Measurements from ENCODE around the gene RASL10A.

The RASL10A gene

GRCh38 chr22:29316141-29316828 lies 788 bp upstream of the RASL10A start:
- no peak for DNase-seq

DNA sequence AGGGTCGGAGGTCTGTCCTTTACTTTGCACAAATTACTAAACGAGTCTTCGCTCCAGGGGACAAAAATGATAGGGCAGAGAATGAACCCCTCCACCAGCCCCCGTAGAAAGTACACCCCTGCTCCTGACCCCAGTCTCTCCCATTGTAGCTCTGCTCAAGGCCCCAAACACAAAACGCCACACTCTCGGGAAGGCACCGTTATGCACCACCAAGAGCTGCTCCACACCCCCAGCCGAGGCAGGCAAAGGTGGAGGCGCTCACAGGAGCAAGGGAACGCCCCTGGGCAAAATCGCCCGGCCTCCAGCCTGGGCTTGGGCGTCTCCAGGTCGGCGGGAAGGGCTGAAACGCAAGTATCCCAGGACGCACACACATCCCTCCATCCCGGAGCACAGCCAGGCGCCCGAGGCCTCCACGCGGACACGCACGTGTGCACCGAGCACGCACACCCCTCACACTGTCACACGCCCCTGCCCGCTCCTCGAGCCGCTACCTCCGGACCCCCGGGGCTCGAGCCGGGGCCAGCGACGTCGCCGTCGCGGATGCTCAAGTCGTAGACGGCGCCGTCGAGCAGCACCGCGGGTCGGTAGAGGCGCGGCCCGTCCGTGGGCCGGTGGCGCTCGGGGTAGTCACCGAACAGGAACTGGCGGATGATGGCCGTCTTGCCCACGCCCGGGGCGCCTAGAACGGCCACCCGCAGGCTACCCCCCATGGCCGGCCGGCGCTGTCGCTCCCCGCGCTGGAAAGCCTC lies 786 bp downstream of the RASL10A start:
- DNase-seq: no peak

DNA sequence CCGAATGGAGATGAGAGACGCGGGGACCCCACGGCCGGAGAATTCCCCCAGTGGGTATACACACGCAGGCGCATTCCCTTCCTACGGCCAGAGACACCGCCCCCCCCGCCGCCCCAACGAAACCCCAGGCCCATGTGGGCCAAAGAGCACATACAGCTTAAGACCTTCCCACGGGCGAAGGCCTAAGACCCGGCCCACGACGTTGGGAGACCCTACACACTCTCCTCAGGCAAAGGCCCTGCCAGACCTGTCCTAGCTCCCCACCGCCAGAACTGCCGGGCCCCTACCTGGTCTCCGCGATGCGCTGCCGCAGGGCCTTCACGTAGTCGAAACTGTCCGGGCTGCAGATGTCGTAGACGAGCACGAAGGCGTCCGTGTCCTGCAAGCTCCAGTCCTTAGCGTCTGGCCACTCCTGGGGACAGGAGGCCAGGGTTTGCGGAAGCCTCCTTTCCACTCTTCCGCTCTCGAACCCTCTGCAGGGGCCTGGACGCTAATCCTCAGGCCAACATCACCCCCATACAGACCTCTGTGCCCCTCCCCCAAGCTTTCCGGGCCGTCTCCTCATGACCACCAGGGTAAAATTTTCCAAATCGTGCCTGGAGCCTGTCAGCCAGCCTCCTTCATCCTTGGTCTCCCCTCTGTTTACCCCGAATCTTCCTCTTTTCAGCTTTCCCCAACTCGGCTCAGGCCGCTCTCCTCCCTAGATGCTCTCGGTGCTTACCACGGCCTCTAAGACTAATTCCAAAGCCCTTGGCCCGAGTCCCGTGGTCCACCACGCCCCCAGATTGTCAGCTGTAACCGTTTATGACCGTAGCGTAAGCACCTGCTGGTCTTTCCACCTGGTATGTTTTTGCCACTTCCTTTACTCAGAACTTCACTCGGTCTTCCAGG lies 1.7 kb downstream of the RASL10A start:
- no peak for DNase-seq

DNA sequence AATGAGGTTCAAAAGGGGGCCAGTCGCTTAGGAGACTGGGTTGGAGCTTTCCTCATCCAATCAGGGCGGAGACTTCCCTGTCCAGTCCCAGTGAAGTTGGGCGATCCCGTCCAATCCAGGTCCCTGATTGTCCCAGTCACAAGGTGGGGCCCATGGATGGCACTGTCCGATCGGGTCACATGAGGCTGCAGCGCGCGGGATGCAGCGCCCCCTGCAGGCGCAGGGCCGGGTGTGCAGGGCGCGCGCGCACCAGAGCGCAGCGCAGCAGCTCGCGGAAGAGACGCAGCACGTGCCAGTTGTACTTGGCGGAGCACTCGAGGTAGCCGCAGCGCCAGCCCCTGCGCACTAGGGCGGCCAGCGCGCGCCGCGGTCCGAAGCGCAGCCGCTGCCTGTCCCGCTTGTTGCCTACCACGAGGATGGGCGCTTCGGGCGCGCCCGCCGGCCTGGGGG lies 2.3 kb downstream of the RASL10A start:
- DNase-seq: peak; percentile 19

DNA sequence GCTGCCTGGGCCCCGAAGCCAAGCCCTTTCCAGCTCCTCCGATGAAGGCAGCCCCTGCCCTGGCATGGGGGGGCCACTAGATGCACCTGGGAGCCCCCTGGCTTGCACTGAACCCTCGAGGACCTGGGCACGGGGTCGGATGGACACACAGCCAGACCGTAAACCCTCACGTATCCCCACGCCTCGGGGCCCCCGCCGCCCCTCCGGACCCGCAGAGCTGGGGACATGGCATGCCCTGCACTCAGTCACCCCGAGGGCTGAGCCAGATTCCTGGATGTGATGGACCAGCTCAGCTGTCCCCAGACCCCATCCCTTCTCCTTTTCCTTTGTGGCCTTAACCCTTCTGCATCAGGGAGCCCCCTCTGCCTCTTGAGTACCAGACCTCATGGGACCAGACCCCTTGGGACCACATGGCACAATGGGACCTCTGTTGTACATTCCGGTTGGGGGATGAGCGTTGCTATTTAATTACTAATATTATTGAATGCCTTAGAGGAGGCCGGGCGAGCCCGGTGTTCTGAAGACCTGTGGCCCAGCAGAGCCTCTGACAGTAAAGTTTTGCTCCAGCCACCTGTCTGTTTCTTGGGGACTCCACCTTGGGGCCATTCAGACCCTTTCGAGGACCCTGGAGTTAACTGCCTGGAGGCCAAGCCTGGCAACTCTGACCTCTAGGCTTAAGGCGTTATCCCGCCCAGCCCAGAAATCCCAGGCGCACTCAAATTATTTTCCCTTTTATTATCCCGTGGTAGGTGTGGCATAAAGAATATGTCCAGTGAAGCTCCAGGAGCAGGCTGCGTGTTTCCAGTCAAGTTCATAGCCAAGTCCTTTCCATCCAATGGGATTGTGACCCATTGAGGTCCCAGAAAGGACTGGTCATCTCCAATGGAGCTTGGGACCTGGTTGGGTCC lies 3.0 kb downstream of the RASL10A start:
- no peak for DNase-seq

DNA sequence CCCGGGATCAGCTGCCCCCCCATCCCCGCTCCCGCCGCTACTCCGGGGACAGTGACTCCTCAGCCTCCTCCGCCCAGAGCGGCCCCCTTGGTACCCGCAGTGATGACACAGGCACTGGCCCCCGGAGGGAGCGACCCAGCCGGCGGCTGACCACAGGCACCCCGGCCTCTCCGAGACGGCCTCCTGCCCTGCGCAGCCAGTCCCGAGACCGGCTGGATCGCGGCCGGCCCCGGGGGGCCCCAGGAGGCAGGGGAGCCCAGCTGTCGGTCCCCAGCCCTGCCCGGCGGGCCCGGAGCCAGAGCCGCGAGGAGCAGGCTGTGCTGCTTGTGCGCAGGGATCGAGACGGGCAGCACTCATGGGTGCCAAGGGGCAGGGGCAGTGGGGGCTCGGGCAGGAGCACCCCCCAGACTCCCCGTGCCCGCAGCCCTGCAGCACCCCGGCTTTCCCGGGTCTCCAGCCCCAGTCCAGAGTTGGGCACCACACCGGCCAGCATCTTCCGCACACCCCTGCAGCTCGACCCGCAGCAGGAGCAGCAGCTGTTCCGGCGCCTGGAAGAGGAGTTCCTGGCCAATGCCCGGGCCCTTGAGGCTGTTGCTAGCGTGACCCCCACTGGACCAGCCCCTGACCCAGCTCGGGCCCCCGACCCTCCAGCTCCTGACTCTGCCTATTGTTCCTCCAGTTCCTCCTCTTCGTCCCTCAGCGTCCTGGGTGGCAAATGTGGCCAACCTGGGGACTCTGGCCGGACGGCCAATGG lies 3.9 kb downstream of the RASL10A start:
- DNase-seq: no peak

- peak; percentile 67 for DNase-seq
These were observed 4.6 kb downstream of the RASL10A start for GRCh38 chr22:29310863-29311339.

DNA sequence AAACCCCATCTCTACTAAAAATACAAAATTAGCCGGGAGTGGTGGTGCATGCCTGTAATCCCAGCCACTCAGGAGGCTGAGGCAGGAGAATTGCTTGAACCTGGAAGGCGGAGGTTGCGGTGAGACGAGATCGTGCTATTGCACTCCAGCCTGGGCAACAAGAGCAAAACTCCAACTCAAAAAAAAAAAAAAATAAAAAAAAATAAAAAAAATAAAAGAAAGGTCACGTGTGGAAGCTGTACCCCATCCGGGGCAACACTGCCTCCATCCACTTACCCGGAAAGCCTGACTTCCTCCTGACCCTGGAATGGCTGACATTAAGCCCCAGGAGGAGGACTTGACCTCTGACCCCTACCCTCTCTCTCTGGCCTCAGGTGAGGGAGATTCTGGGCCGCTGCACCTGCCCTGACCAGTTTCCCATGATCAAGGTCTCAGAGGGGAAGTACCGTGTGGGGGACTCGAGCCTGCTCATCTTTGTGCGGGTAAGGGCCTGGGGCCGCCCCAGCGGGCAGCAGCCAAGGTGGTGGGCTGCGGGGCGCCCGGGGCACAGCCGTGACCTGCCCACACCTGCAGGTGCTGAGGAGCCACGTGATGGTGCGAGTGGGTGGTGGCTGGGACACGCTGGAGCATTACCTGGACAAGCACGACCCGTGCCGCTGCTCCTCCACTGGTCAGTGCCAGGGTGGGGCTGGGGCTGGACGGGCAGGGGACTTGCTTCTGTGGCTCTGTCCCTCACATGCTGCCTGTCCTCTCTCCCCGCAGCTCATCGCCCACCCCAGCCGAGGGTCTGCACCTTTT lies 5.2 kb downstream of the RASL10A start:
- no peak for DNase-seq

DNA sequence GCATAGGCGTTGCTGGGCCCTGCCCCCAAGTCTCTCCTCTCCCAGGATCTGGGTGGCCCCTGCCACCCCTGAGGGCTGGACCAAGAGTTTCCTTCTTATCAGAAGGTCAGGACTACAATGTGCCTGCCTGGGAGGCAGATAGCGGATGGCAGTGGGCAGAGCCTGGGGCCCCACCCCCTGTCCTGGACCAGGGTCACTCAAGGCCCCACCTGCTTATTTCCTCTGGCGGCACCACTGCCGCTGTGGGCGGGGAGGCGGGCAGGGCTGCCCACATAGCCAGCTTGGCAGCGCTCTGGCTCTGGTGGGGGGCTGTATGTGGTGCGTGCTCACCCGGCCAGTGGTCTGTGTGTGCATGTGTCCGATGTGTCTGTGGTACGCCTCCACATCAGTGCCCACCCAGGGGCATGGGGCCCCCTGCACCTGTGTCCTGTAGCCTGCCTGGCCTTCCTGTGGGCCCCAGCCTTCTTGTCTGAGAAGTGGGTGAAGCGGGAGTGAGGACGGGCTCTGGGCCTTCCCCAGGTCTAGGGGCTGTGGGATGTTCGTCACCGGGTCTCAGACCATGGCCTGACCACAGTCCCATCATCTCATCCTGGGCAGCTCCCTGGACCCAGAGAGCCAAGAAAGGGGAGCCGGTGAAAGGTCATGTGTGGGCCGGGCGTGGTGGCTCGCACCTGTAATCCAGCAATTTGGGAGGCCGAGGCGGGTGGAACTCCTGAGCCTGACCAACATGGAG lies 6.0 kb downstream of the RASL10A start:
- DNase-seq: no peak

DNA sequence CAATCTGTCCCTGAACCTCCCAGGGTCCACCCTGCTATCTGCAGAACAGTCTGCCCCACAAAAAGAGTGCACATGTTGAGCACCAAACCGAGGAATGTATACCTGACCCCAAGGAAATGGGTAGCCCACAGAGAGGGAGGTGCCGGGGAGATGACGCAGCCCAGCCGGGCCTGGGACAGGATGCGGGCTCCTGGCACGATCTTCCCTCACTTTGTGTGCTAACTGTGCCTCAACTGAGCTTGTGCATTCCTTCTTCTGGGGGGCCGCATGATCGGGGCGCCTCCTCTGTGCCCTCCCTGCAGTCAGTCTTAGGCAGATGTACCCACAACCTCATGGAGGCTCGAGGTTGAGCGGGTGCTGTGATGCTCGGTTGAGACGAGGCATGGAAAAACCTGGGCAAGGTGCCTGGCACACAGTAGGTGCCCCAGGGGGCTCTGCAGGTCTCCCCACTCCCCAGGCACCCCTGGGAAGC lies 6.7 kb downstream of the RASL10A start:
- DNase-seq: peak; percentile 37

GRCh38 chr22:29308148-29308790 lies 7.2 kb downstream of the RASL10A start:
- no peak for DNase-seq

DNA sequence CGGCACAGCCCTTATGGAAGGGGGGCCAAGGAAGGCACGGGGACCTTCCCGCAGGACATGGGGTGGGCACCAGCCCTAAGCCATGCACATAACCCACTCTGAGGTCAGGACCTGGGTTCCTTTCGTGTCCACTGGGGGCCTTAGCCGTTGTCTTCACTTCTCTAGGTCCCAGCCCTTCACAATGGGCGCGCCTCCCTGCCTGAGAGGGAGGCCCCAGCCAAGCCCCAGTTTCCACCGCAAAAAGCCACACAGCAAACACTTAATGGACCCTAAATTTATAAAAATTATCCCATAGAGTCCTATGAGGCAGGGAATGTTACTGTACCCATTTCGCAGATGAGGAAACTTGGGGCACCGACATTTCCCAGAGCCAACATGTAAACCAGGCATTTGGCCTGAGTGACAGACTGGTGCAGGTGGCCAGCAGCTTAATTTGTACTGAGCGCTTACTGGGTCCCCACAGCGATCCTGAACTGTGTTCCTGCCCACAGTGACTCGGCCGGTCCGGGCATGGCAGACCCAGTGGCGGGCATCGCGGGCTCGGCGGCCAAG lies 7.8 kb downstream of the RASL10A start:
- no peak for DNase-seq

DNA sequence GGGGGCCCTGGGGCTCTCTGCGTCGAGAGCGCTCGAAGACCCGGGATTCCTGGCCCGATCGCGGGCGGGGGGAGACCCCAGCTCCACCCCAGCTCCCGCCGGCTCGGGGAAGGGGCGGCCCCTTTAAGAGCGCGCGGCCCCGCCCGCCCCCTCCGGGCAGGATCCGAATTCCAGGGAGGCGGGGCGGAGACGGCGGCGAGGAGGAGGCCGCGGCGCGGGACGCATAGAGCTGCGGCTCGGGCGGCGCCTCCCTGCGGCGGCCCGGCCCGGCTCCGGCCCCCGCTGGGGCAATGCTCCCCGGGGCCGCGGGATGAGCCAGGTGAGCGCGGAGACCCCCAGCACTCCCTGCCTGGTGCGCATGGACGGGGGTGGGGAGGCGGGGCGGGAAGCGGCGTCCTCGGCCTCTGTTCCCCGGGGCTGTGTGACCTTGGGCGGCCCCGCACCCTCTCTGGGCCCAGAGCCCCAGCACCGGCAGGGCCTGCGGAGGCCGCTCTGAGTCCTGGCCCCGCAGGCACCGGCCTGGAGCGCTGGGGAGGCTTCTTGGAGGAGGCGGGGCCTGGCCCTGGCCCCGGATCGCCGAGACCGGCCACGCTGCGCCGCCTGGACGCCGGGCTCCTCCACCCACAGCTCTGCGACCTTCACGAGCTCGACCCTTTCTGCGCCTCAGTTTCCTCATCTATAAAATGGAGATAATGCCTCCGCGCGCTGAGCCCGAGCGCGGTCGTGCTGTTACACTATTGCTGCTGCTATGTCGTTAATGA lies 8.5 kb downstream of the RASL10A start:
- peak; percentile 22 for DNase-seq

GRCh38 chr22:29306175-29306834 lies 9.2 kb downstream of the RASL10A start, which contains the start of gene GAS2L1:
TSS of gene GAS2L1 (plus strand) at chr22:29306650. CDS start at chr22:29308106, 1,456 bp downstream.
- peak; percentile 39 for DNase-seq

DNA sequence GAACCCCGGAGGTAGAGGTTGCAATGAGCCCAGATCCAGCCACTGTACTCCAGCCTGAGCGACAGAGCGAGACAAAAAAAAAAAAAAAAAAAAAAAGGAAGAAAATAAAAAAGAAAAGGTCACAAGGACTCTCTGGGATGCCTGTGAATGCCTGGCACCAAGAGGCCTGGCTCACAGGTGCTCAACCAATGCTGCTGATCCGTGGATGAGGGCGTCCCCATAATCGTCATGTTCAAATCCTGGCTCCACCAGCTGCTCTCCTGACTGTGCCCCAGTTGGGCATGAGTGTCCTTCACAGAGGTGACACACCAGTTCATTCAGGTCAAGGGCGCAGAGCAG lies 9.7 kb downstream of the RASL10A start:
- no peak for DNase-seq

DNA sequence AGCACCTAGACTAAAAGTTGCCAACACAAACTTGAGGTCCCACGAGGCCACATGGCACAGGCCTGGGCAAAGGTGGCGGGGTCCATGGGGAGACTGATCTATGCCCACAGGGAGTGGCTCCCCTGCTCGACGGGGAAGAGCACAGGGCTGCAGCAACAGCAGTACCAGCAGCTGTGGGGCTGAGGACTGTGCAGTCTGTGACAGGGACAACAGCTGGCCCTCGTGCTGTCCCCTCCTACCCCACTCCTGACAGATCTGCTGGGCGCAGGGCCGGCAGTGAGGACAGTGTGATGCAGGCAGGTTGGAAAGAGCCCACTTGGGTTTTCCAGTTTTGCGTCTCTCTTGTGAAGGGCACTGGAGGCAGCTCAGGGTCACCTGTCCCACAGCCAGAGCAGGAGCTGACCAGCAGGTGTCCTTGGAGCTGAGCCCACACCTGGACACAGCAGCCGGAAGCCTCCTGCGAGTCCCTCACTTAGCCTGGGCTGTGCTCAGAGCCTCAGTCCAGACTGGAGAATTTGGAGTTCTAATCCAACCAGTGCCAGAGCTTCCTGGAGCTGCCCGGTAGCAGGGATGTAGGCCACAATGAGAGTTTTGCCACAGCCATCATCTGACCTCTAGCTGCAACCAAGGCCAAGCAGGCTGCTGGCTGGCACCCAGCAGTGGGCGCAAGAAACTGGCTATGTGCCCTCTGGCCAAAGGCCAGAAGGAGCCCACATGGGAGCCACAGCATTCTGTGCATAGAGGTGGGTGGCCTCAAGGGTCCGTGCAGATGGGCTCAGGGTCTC lies 12.6 kb downstream of the RASL10A start:
- no peak for DNase-seq

- DNase-seq: no peak
These were observed 13.2 kb downstream of the RASL10A start for GRCh38 chr22:29302402-29302680.
